Osteocyte (in vitro differentiated cells): ENCODE results near the gene RBP3. TPM values are rescaled to one million over a fixed set of nuclear protein-coding genes. Genes with fewer than 3 reads are reported as not detected.

Source experiments
- DNase-seq: peaks from one replicate; pipeline ENCODE4 v3.0.0; 2021; ENCODE audit warnings: mixed read lengths; ENCODE audit not compliant: unreplicated experiment; ENCODE audit errors: extremely low spot score
- H3K27ac Mint-ChIP-seq: one replicate; pipeline ENCODE4 v1.8.0; 2021; ENCODE audit warnings: mild to moderate bottlenecking, mixed read lengths; ENCODE audit not compliant: unreplicated experiment
- H3K27me3 Mint-ChIP-seq: one replicate; pipeline ENCODE4 v1.8.0; 2021; ENCODE audit warnings: mixed read lengths; ENCODE audit not compliant: unreplicated experiment
- H3K36me3 Mint-ChIP-seq: one replicate; pipeline ENCODE4 v1.8.0; 2021; ENCODE audit warnings: mixed read lengths; ENCODE audit not compliant: unreplicated experiment
- H3K4me1 Mint-ChIP-seq: one replicate; pipeline ENCODE4 v1.8.0; 2021; ENCODE audit warnings: mixed read lengths; ENCODE audit not compliant: unreplicated experiment
- H3K4me3 Mint-ChIP-seq: one replicate; pipeline ENCODE4 v1.8.0; 2021; ENCODE audit warnings: mild to moderate bottlenecking, moderate library complexity, mixed read lengths; ENCODE audit not compliant: unreplicated experiment
- H3K9me3 Mint-ChIP-seq: one replicate; pipeline ENCODE4 v1.8.0; 2021; ENCODE audit warnings: mixed read lengths; ENCODE audit not compliant: unreplicated experiment
- CTCF ChIP-seq: fragments of 200-600 bp; sonication (generic); IDR thresholded peaks from 2 replicates; pipeline ENCODE4 v1.5.0; 2021; ENCODE audit warnings: antibody characterized with exemption, mild to moderate bottlenecking, moderate library complexity
- total RNA-seq: library from RNA; stranded (reverse); gene quantifications from 2 replicates; pipeline ENCODE4 v1.2.1, GENCODE V29; 2021

The RBP3 gene
- total RNA-seq, 1 donor from 2014 or later = not detected

GRCh38 chr10:47357131-47357582, 9.0 kb downstream of the RBP3 start:
- H3K9me3 Mint-ChIP-seq = no peaks in the 10 kb centered on the region
- no peak overlapping the region for H3K4me3 Mint-ChIP-seq
- H3K27ac Mint-ChIP-seq = no peak overlapping the region
- no peak for DNase-seq
- H3K27me3 Mint-ChIP-seq = no peaks in the 10 kb centered on the region
- no peaks in the 10 kb centered on the region for H3K36me3 Mint-ChIP-seq
- no peak for TF ChIP-seq CTCF
- H3K4me1 Mint-ChIP-seq = no peaks in the 10 kb centered on the region

GRCh38 chr10:47357911-47358310, 9.7 kb downstream of the RBP3 start:
- Mint-ChIP-seq H3K4me1 (no peaks in the 10 kb centered on the region), H3K4me3 (no peak overlapping the region), H3K27ac (no peak overlapping the region), H3K36me3 (no peaks in the 10 kb centered on the region), H3K9me3 (no peaks in the 10 kb centered on the region), H3K27me3 (no peaks in the 10 kb centered on the region)
- no peak for TF ChIP-seq CTCF
- DNase-seq = no peak

- Mint-ChIP-seq H3K9me3 (no peaks in the 10 kb centered on the region), H3K4me3 (no peak overlapping the region)
Measured at GRCh38 chr10:47358457-47358856, 10.3 kb downstream of the RBP3 start.

GRCh38 chr10:47359101-47359500, 10.9 kb downstream of the RBP3 start:
- Mint-ChIP-seq H3K36me3 (no peaks in the 10 kb centered on the region), H3K27me3 (no peaks in the 10 kb centered on the region), H3K4me3 (no peak overlapping the region), H3K4me1 (no peaks in the 10 kb centered on the region), H3K27ac (no peak overlapping the region), H3K9me3 (no peaks in the 10 kb centered on the region)
- TF ChIP-seq CTCF = no peak
- DNase-seq = no peak

More at GRCh38 chr10:47358457-47358856, 10.3 kb downstream of the RBP3 start:
- no peak for TF ChIP-seq CTCF
- H3K27me3 Mint-ChIP-seq = no peaks in the 10 kb centered on the region
- H3K36me3 Mint-ChIP-seq = no peaks in the 10 kb centered on the region
- DNase-seq = no peak
- no peak overlapping the region for H3K27ac Mint-ChIP-seq
- no peaks in the 10 kb centered on the region for H3K4me1 Mint-ChIP-seq

GRCh38 chr10:47359626-47360418, 11.7 kb downstream of the RBP3 start:
- Mint-ChIP-seq H3K4me3 (no peak overlapping the region), H3K27me3 (no peaks in the 10 kb centered on the region), H3K27ac (no peak overlapping the region), H3K4me1 (no peaks in the 10 kb centered on the region), H3K9me3 (no peaks in the 10 kb centered on the region), H3K36me3 (no peaks in the 10 kb centered on the region)
- no peak for DNase-seq
- TF ChIP-seq CTCF = no peak
